K562 (cell line): ENCODE measurements around the gene COASY. TPM values are rescaled to one million over a fixed set of nuclear protein-coding genes. Genes with fewer than 3 reads are reported as not detected.

ENCODE experiments used
- CBFB ChIP-seq: sonication (generic); formaldehyde crosslinking; IDR thresholded peaks from 2 replicates; pipeline ENCODE4 v1.4.0; 2020; ENCODE audit warnings: mild to moderate bottlenecking, missing genetic modification reagents
- CBX1 ChIP-seq: sonication (generic); IDR thresholded peaks from 2 replicates; pipeline ENCODE4 v1.6.1; 2016; ENCODE audit warnings: antibody characterized with exemption, low read depth, mild to moderate bottlenecking
- CHD2 ChIP-seq: IDR thresholded peaks from 2 replicates; pipeline ENCODE4 v1.6.1; 2011; ENCODE audit warnings: low read depth, low read length
- CREBBP ChIP-seq: IDR thresholded peaks from one replicate; pipeline ENCODE4 v1.6.1; 2012; ENCODE audit warnings: low read depth, mild to moderate bottlenecking, control low read depth, inconsistent platforms, low read length
- CTBP1 ChIP-seq: fragments of 450-650 bp; IDR thresholded peaks from 2 replicates; pipeline ENCODE4 v1.6.1; 2016; ENCODE audit warnings: borderline replicate concordance
- ESRRB ChIP-seq: fragments of 250-450 bp; sonication (Bioruptor Pico); IDR thresholded peaks from 2 replicates; pipeline ENCODE4 v1.5.0; 2020; ENCODE audit warnings: mild to moderate bottlenecking, moderate library complexity, borderline replicate concordance
- GABPB2 ChIP-seq: fragments of 250-450 bp; sonication (Bioruptor Pico); conservative IDR thresholded peaks from 2 replicates; pipeline ENCODE4 v1.5.1; 2021; ENCODE audit warnings: mild to moderate bottlenecking
- GATAD2B ChIP-seq: fragments of 450-650 bp; IDR thresholded peaks from 2 replicates; pipeline ENCODE4 v1.6.1; 2017; ENCODE audit warnings: mild to moderate bottlenecking, borderline replicate concordance
- PTBP1 ChIP-seq: fragments of 200-400 bp; formaldehyde crosslinking; IDR thresholded peaks from 2 replicates; pipeline ENCODE4 v1.6.1; 2017; ENCODE audit warnings: low read depth, low read length
- RBFOX2 ChIP-seq: fragments of 200-400 bp; formaldehyde crosslinking; IDR thresholded peaks from 2 replicates; pipeline ENCODE4 v1.6.1; 2017; ENCODE audit warnings: low read depth, mild to moderate bottlenecking, low read length, moderate library complexity
- SMARCC2 ChIP-seq: fragments of 450-650 bp; IDR thresholded peaks from 2 replicates; pipeline ENCODE4 v1.6.1; 2017; ENCODE audit warnings: antibody characterized with exemption, moderate library complexity, mild to moderate bottlenecking, low read depth
- ZNF217 ChIP-seq: sonication (generic); formaldehyde crosslinking; IDR thresholded peaks from 2 replicates; pipeline ENCODE4 v1.8.0; 2022; ENCODE audit warnings: mild to moderate bottlenecking, missing genetic modification reagents
- polyA plus RNA-seq, 8 experiments: library from polyadenylated mRNA; depleted of rRNA in 4 of 8; stranded (reverse) in 5 of 8; unstranded in 3 of 8; fragments of >200 nt; fragmentation: Nextera tagmentation in 2 of 8; fragmentation: Illumina TruSeq in 1 of 8; extraction: Ambion mirVana in 2 of 8; extraction: Trizol in 1 of 8; gene quantifications; 2 replicates each; pipeline versions ENCODE4 v1.2.1 to v1.2.3, GENCODE V29; 2011 to 2014; ENCODE audit warnings: inconsistent platforms in 1 of 8, missing spikeins in 1 of 8
- total RNA-seq, 7 experiments: library from RNA; depleted of rRNA in 6 of 7; stranded (reverse); fragments of >200 nt in 6 of 7; fragmentation: Illumina TruSeq in 2 of 7; extraction: Trizol in 2 of 7; gene quantifications; 2 replicates each; pipeline versions ENCODE4 v1.2.1 to v1.2.3, GENCODE V29; 2011 to 2021; ENCODE audit warnings: low replicate concordance in 1 of 7
- TF ChIP-seq, protein P1 (sequence below): sonication (generic); formaldehyde crosslinking; IDR thresholded peaks from 2 replicates; pipeline ENCODE4 v1.8.0; 2022; ENCODE audit warnings: mild to moderate bottlenecking, missing genetic modification reagents
- TF ChIP-seq, protein P2 (sequence below), 2 experiments: IDR thresholded peaks; 2 replicates each; pipeline ENCODE4 v1.6.1; 2011; ENCODE audit warnings: borderline replicate concordance in 1 of 2, control low read depth in 1 of 2, low read depth in 1 of 2, low read length in 1 of 2, mild to moderate bottlenecking in 1 of 2, mixed read lengths in 1 of 2, moderate library complexity in 1 of 2; ENCODE audit not compliant: insufficient read depth in 1 of 2, insufficient read length in 1 of 2, poor library complexity in 1 of 2, severe bottlenecking in 1 of 2; ENCODE audit errors: extremely low read depth in 1 of 2
- TF ChIP-seq, protein P3 (sequence below), 2 experiments: fragments of 450-650 bp in 1 of 2; IDR thresholded peaks; 2 replicates each; pipeline ENCODE4 v1.6.1; 2011 to 2017; ENCODE audit warnings: low read depth in 2 of 2, antibody characterized with exemption in 1 of 2, borderline replicate concordance in 1 of 2, low read length in 1 of 2, mild to moderate bottlenecking in 1 of 2, mixed read lengths in 1 of 2; ENCODE audit not compliant: control insufficient read depth in 1 of 2
- TF ChIP-seq, protein P4 (sequence below): fragments of 250-450 bp; sonication (Bioruptor Pico); IDR thresholded peaks from 2 replicates; pipeline ENCODE4 v1.4.0; 2020

Gene COASY
- total and polyA plus RNA-seq, 9 of the 15 experiments (the other 6 are each of a cell fraction or from before 2014, with no cell fraction given): 25.4 to 175 (median 62.3) TPM

GRCh38 chr17:42609182-42609813 is 47.4 kb downstream of the COASY start, which contains the start of the genes RETREG3 and TUBG1 (continued):
- TF ChIP-seq CBX1 (peak; percentile 61; the same call in 1 of the 2 replicates), ESRRB (no peak), CREBBP (no peak), CTBP1 (peak; percentile 69), SMARCC2 (no peak), PTBP1 (no peak), GATAD2B (no peak), CBFB (CRISPR knock-in tag) (no peak), ZNF217 (CRISPR knock-in tag) (no peak), RBFOX2 (peak; percentile 95), CHD2 (0 out of 2 replicates have a peak, but pooled peaks have one; percentile 21), GABPB2 (CRISPR knock-in tag) (no peak)
- TF ChIP-seq, protein P1, sequence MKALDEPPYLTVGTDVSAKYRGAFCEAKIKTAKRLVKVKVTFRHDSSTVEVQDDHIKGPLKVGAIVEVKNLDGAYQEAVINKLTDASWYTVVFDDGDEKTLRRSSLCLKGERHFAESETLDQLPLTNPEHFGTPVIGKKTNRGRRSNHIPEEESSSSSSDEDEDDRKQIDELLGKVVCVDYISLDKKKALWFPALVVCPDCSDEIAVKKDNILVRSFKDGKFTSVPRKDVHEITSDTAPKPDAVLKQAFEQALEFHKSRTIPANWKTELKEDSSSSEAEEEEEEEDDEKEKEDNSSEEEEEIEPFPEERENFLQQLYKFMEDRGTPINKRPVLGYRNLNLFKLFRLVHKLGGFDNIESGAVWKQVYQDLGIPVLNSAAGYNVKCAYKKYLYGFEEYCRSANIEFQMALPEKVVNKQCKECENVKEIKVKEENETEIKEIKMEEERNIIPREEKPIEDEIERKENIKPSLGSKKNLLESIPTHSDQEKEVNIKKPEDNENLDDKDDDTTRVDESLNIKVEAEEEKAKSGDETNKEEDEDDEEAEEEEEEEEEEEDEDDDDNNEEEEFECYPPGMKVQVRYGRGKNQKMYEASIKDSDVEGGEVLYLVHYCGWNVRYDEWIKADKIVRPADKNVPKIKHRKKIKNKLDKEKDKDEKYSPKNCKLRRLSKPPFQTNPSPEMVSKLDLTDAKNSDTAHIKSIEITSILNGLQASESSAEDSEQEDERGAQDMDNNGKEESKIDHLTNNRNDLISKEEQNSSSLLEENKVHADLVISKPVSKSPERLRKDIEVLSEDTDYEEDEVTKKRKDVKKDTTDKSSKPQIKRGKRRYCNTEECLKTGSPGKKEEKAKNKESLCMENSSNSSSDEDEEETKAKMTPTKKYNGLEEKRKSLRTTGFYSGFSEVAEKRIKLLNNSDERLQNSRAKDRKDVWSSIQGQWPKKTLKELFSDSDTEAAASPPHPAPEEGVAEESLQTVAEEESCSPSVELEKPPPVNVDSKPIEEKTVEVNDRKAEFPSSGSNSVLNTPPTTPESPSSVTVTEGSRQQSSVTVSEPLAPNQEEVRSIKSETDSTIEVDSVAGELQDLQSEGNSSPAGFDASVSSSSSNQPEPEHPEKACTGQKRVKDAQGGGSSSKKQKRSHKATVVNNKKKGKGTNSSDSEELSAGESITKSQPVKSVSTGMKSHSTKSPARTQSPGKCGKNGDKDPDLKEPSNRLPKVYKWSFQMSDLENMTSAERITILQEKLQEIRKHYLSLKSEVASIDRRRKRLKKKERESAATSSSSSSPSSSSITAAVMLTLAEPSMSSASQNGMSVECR (CRISPR knock-in tag): 0 out of 2 replicates have a peak, but pooled peaks have one; percentile 66
- TF ChIP-seq, protein P2, sequence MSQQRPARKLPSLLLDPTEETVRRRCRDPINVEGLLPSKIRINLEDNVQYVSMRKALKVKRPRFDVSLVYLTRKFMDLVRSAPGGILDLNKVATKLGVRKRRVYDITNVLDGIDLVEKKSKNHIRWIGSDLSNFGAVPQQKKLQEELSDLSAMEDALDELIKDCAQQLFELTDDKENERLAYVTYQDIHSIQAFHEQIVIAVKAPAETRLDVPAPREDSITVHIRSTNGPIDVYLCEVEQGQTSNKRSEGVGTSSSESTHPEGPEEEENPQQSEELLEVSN (IDR thresholded peaks at IDR 0.05; ENCODE audit: borderline replicate concordance in 1 of 2, extremely low read depth in 1 of 2, insufficient read depth in 1 of 2, insufficient read length in 1 of 2, low read depth in 1 of 2, low read length in 1 of 2, poor library complexity in 1 of 2, severe bottlenecking in 1 of 2): peak; percentile 91 to 94
- TF ChIP-seq, protein P3, sequence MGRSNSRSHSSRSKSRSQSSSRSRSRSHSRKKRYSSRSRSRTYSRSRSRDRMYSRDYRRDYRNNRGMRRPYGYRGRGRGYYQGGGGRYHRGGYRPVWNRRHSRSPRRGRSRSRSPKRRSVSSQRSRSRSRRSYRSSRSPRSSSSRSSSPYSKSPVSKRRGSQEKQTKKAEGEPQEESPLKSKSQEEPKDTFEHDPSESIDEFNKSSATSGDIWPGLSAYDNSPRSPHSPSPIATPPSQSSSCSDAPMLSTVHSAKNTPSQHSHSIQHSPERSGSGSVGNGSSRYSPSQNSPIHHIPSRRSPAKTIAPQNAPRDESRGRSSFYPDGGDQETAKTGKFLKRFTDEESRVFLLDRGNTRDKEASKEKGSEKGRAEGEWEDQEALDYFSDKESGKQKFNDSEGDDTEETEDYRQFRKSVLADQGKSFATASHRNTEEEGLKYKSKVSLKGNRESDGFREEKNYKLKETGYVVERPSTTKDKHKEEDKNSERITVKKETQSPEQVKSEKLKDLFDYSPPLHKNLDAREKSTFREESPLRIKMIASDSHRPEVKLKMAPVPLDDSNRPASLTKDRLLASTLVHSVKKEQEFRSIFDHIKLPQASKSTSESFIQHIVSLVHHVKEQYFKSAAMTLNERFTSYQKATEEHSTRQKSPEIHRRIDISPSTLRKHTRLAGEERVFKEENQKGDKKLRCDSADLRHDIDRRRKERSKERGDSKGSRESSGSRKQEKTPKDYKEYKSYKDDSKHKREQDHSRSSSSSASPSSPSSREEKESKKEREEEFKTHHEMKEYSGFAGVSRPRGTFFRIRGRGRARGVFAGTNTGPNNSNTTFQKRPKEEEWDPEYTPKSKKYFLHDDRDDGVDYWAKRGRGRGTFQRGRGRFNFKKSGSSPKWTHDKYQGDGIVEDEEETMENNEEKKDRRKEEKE (IDR thresholded peaks at IDR 0.05; ENCODE audit: borderline replicate concordance in 1 of 2, control insufficient read depth in 1 of 2, low read depth in 2 of 2, low read length in 1 of 2): no peak
- TF ChIP-seq, protein P4, sequence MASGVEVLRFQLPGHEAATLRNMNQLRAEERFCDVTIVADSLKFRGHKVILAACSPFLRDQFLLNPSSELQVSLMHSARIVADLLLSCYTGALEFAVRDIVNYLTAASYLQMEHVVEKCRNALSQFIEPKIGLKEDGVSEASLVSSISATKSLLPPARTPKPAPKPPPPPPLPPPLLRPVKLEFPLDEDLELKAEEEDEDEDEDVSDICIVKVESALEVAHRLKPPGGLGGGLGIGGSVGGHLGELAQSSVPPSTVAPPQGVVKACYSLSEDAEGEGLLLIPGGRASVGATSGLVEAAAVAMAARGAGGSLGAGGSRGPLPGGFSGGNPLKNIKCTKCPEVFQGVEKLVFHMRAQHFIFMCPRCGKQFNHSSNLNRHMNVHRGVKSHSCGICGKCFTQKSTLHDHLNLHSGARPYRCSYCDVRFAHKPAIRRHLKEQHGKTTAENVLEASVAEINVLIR: no peak
